ENCODE measurements around the gene GFOD1.
A peak's percentile ranks its signal among the peaks of the same experiment; 100 is the strongest.

Gene GFOD1

GRCh38 chr6:13527671-13528056 is 40.3 kb upstream of the GFOD1 start (continued):
- TF ChIP-seq SNAI2 (CRISPR knock-in tag; IDR thresholded peaks at IDR 0.05) (no peak), ZNF565 (CRISPR knock-in tag; conservative IDR thresholded peaks at IDR 0.05; ENCODE audit: low read depth) (no peak), PPARA (CRISPR knock-in tag; IDR thresholded peaks at IDR 0.05; ENCODE audit: borderline replicate concordance) (no peak), CSRNP3 (CRISPR knock-in tag; IDR thresholded peaks at IDR 0.05) (no peak)

- ATAC-seq = peak; percentile 60
- TF ChIP-seq ARNTL (CRISPR knock-in tag; IDR thresholded peaks at IDR 0.05; ENCODE audit: borderline replicate concordance, low read depth) (no peak), GLIS3 (CRISPR knock-in tag; IDR thresholded peaks at IDR 0.05) (no peak), ZC3H10 (CRISPR knock-in tag; IDR thresholded peaks at IDR 0.05) (no peak), ZFP30 (CRISPR knock-in tag; IDR thresholded peaks at IDR 0.05) (no peak), PPARA (CRISPR knock-in tag; IDR thresholded peaks at IDR 0.05; ENCODE audit: borderline replicate concordance) (no peak), TSHZ2 (CRISPR knock-in tag; IDR thresholded peaks at IDR 0.05) (no peak), SNAI2 (CRISPR knock-in tag; IDR thresholded peaks at IDR 0.05) (no peak), ZNF8 (CRISPR knock-in tag; IDR thresholded peaks at IDR 0.05) (no peak), BACH2 (CRISPR knock-in tag; IDR thresholded peaks at IDR 0.05; ENCODE audit: borderline replicate concordance) (no peak), CSRNP3 (CRISPR knock-in tag; IDR thresholded peaks at IDR 0.05) (no peak), ZFP3 (CRISPR knock-in tag; IDR thresholded peaks at IDR 0.05) (no peak), TOX (CRISPR knock-in tag; IDR thresholded peaks at IDR 0.05; ENCODE audit: borderline replicate concordance) (no peak), TCF4 (CRISPR knock-in tag; IDR thresholded peaks at IDR 0.05; ENCODE audit: borderline replicate concordance) (no peak), OSR1 (CRISPR knock-in tag; IDR thresholded peaks at IDR 0.05) (no peak), CSDC2 (CRISPR knock-in tag; IDR thresholded peaks at IDR 0.05) (no peak), CREB5 (CRISPR knock-in tag; IDR thresholded peaks at IDR 0.05; ENCODE audit: low read depth) (no peak)
Observed at GRCh38 chr6:13526727-13527670, 39.6 kb upstream of the GFOD1 start.

- ATAC-seq = no peak
- TF ChIP-seq ZC3H10 (CRISPR knock-in tag; IDR thresholded peaks at IDR 0.05) = no peak
- no peak for TF ChIP-seq GLIS3 (CRISPR knock-in tag; IDR thresholded peaks at IDR 0.05)
- no peak for TF ChIP-seq CSRNP3 (CRISPR knock-in tag; IDR thresholded peaks at IDR 0.05)
- no peak for TF ChIP-seq PATZ1 (CRISPR knock-in tag; IDR thresholded peaks at IDR 0.05; ENCODE audit: borderline replicate concordance)
- no peak for TF ChIP-seq TSHZ2 (CRISPR knock-in tag; IDR thresholded peaks at IDR 0.05)
- no peak for TF ChIP-seq ZNF565 (CRISPR knock-in tag; conservative IDR thresholded peaks at IDR 0.05; ENCODE audit: low read depth)
- no peak for TF ChIP-seq TCF4 (CRISPR knock-in tag; IDR thresholded peaks at IDR 0.05; ENCODE audit: borderline replicate concordance)
- no peak for TF ChIP-seq CSDC2 (CRISPR knock-in tag; IDR thresholded peaks at IDR 0.05)
- TF ChIP-seq ZNF70 (CRISPR knock-in tag; IDR thresholded peaks at IDR 0.05) = no peak
- no peak for TF ChIP-seq ZFP3 (CRISPR knock-in tag; IDR thresholded peaks at IDR 0.05)
- no peak for TF ChIP-seq CREB5 (CRISPR knock-in tag; IDR thresholded peaks at IDR 0.05; ENCODE audit: low read depth)
Observed at GRCh38 chr6:13526357-13526726, 38.9 kb upstream of the GFOD1 start.

Measured in SK-N-SH treated with all-trans-retinoic acid at 6 μM for 48 hours (cell line).